HepG2 (cell line): ENCODE results near the gene CADPS2. TPM values are rescaled to one million over a fixed set of nuclear protein-coding genes. Genes with fewer than 3 reads are reported as not detected.

ENCODE experiments used
- BRF2 ChIP-seq: sonication (generic); formaldehyde crosslinking; IDR thresholded peaks from 2 replicates; pipeline ENCODE4 v1.8.1; 2022; ENCODE audit warnings: mild to moderate bottlenecking, missing genetic modification reagents
- CAMTA2 ChIP-seq: sonication (generic); formaldehyde crosslinking; IDR thresholded peaks from 2 replicates; pipeline ENCODE4 v1.4.0; 2020; ENCODE audit warnings: mild to moderate bottlenecking, missing genetic modification reagents, borderline replicate concordance
- CEBPG ChIP-seq: IDR thresholded peaks from 2 replicates; pipeline ENCODE4 v1.6.1; 2016
- E2F1 ChIP-seq: sonication (generic); formaldehyde crosslinking; IDR thresholded peaks from 2 replicates; pipeline ENCODE4 v1.5.0; 2020; ENCODE audit warnings: missing genetic modification reagents
- EED ChIP-seq: sonication (generic); formaldehyde crosslinking; IDR thresholded peaks from 2 replicates; pipeline ENCODE4 v1.5.0; 2020; ENCODE audit warnings: mild to moderate bottlenecking, missing genetic modification reagents
- ELF4 ChIP-seq: sonication (generic); formaldehyde crosslinking; IDR thresholded peaks from 2 replicates; pipeline ENCODE4 v1.5.0; 2020; ENCODE audit warnings: missing genetic modification reagents, mild to moderate bottlenecking, moderate library complexity, borderline replicate concordance
- ETV6 ChIP-seq: sonication (generic); formaldehyde crosslinking; conservative IDR thresholded peaks from 2 replicates; pipeline ENCODE4 v1.4.0; 2020; ENCODE audit warnings: missing genetic modification reagents
- HIC2 ChIP-seq: sonication (generic); formaldehyde crosslinking; IDR thresholded peaks from 2 replicates; pipeline ENCODE4 v1.9.0; 2022; ENCODE audit warnings: low read depth, missing genetic modification reagents
- HNF4A ChIP-seq: sonication (generic); formaldehyde crosslinking; IDR thresholded peaks from 2 replicates; pipeline ENCODE4 v1.4.0; 2020; ENCODE audit warnings: missing genetic modification reagents
- HNRNPK ChIP-seq: fragments of 200-400 bp; formaldehyde crosslinking; IDR thresholded peaks from 2 replicates; pipeline ENCODE4 v1.6.1; 2018; ENCODE audit warnings: low read length, low read depth, moderate library complexity, mild to moderate bottlenecking; ENCODE audit not compliant: poor library complexity, severe bottlenecking
- KDM5A ChIP-seq: fragments of 200-600 bp; sonication (generic); IDR thresholded peaks from 2 replicates; pipeline ENCODE4 v1.7.0; 2018; ENCODE audit warnings: antibody characterized with exemption, mild to moderate bottlenecking, low read length, borderline replicate concordance
- MYC ChIP-seq: sonication (generic); formaldehyde crosslinking; IDR thresholded peaks from 2 replicates; pipeline ENCODE4 v1.9.0; 2021; ENCODE audit warnings: missing genetic modification reagents, borderline replicate concordance
- NFE2L1 ChIP-seq: sonication (generic); formaldehyde crosslinking; IDR thresholded peaks from 2 replicates; pipeline ENCODE4 v1.4.0; 2020; ENCODE audit warnings: missing genetic modification reagents, mild to moderate bottlenecking, borderline replicate concordance
- PAWR ChIP-seq: sonication (generic); formaldehyde crosslinking; IDR thresholded peaks from 2 replicates; pipeline ENCODE4 v1.4.0; 2020; ENCODE audit warnings: missing genetic modification reagents, mild to moderate bottlenecking, borderline replicate concordance
- SAP130 ChIP-seq: IDR thresholded peaks from 2 replicates; pipeline ENCODE4 v1.6.1; 2016; ENCODE audit warnings: low read depth
- TBX2 ChIP-seq: sonication (generic); formaldehyde crosslinking; IDR thresholded peaks from 2 replicates; pipeline ENCODE4 v1.5.0; 2020; ENCODE audit warnings: missing genetic modification reagents, mild to moderate bottlenecking, borderline replicate concordance
- TBX3 ChIP-seq: fragments of 450-650 bp; IDR thresholded peaks from 2 replicates; pipeline ENCODE4 v1.6.1; 2017; ENCODE audit warnings: antibody characterized with exemption, mild to moderate bottlenecking, inconsistent platforms, borderline replicate concordance
- THAP11 ChIP-seq: IDR thresholded peaks from 2 replicates; pipeline ENCODE4 v1.6.1; 2016; ENCODE audit warnings: missing biosample characterization, missing genetic modification reagents
- THAP8 ChIP-seq: sonication (generic); formaldehyde crosslinking; IDR thresholded peaks from 2 replicates; pipeline ENCODE4 v1.5.1; 2020; ENCODE audit warnings: missing genetic modification reagents, mild to moderate bottlenecking, borderline replicate concordance
- ZFP36 ChIP-seq: fragments of 150-350 bp; IDR thresholded peaks from 2 replicates; pipeline ENCODE4 v1.6.1; 2018; ENCODE audit warnings: borderline replicate concordance, low read length, low read depth; ENCODE audit not compliant: partially characterized antibody
- ZNF225 ChIP-seq: sonication (generic); formaldehyde crosslinking; IDR thresholded peaks from 2 replicates; pipeline ENCODE4 v1.4.0; 2020; ENCODE audit warnings: mild to moderate bottlenecking, missing genetic modification reagents
- ZNF574 ChIP-seq: sonication (generic); formaldehyde crosslinking; IDR thresholded peaks from 2 replicates; pipeline ENCODE4 v1.4.0; 2020; ENCODE audit warnings: missing genetic modification reagents
- ZSCAN31 ChIP-seq: sonication (generic); formaldehyde crosslinking; IDR thresholded peaks from 2 replicates; pipeline ENCODE4 v1.5.0; 2020; ENCODE audit warnings: low read depth, mild to moderate bottlenecking, missing genetic modification reagents
- polyA plus RNA-seq, 8 experiments: library from polyadenylated mRNA; depleted of rRNA in 3 of 8; stranded (reverse) in 7 of 8; unstranded in 1 of 8; fragments of >200 nt; fragmentation: Illumina TruSeq in 4 of 8; extraction: Trizol in 4 of 8; gene quantifications; 2 replicates each; pipeline versions ENCODE4 v1.2.1 to v1.2.3, GENCODE V29; 2011 to 2016; ENCODE audit warnings: low read depth in 4 of 8, missing spikeins in 1 of 8, mixed read lengths in 1 of 8; ENCODE audit not compliant: insufficient read depth in 1 of 8
- total RNA-seq, 5 experiments: library from RNA; depleted of rRNA; stranded (reverse); fragments of >200 nt; fragmentation: Illumina TruSeq; extraction: Trizol; gene quantifications; 2 replicates each; pipeline ENCODE4 v1.2.3, GENCODE V29; 2016; ENCODE audit warnings: low read depth in 1 of 5

The CADPS2 gene
- total and polyA plus RNA-seq, 2 of the 13 experiments (the other 11 are each of a cell fraction or from before 2014, with no cell fraction given) = 17.6 to 43.8 TPM

GRCh38 chr7:122849322-122849956 lies 36.8 kb downstream of the CADPS2 start (continued):
- TF ChIP-seq ZNF574 (CRISPR knock-in tag) (no peak), THAP11 (CRISPR knock-in tag) (no peak), ZNF225 (CRISPR knock-in tag) (no peak), EED (CRISPR knock-in tag) (no peak), E2F1 (CRISPR knock-in tag) (no peak), ZSCAN31 (CRISPR knock-in tag) (no peak), HNF4A (CRISPR knock-in tag) (peak; percentile 63), HIC2 (CRISPR knock-in tag) (no peak), BRF2 (CRISPR knock-in tag) (no peak), KDM5A (no peak), CEBPG (no peak), TBX3 (0 out of 2 replicates have a peak, but pooled peaks have one; percentile 33), CAMTA2 (CRISPR knock-in tag) (no peak), NFE2L1 (CRISPR knock-in tag) (no peak), ZFP36 (no peak), ETV6 (no peak), TBX2 (CRISPR knock-in tag) (peak; percentile 69; the same call in 1 of the 2 replicates), THAP8 (no peak), PAWR (CRISPR knock-in tag) (no peak), HNRNPK (no peak), SAP130 (CRISPR knock-in tag) (peak; percentile 21; the same call in 1 of the 2 replicates), MYC (no peak), ELF4 (CRISPR knock-in tag) (no peak)
